ENCODE data around the gene HARBI1. TPM values are rescaled to one million over a fixed set of nuclear protein-coding genes. Genes with fewer than 3 reads are reported as not detected.

Gene HARBI1
- total RNA-seq, 2 experiments from 2014 or later, result 18.2 to 18.7 TPM

GRCh38 chr11:46562527-46562926 lies 54.5 kb downstream of the HARBI1 start:
- TF ChIP-seq CTCF (IDR thresholded peaks at IDR 0.05), result no peak
- no peak overlapping the region for H3K4me3 ChIP-seq (ENCODE audit: low read length)
- DNase-seq, result no peak
- peaks cover 61% of the 10 kb centered on the region for H3K4me1 Mint-ChIP-seq (ENCODE audit: low read depth)
- H3K4me3 Mint-ChIP-seq, result no peak overlapping the region
- H3K36me3 ChIP-seq (ENCODE audit: insufficient read depth, low read length), result no peaks in the 10 kb centered on the region
- peak overlapping the region; percentile 91 for H3K27ac Mint-ChIP-seq
- H3K27me3 Mint-ChIP-seq, result no peaks in the 10 kb centered on the region
- peak overlapping the region in 1 of 2 donors; percentile 90 for H3K27ac ChIP-seq (ENCODE audit: low read depth in 1 of 2, low read length in 2 of 2)
- peaks cover 19% of the 10 kb centered on the region for H3K4me1 ChIP-seq (ENCODE audit: insufficient read depth, low read length)
- ChIA-PET CTCF (no interaction called here), POLR2A (interaction anchor here (0.7 to 2.6 kb wide), 2 partner anchors 15 to 31 kb away, joined by 3 to 31 read pairs; partner anchors contain the start of gene AMBRA1)
- ATAC-seq (ENCODE audit: poor library complexity), result no peak
- intact Hi-C loops (cut with DNase I, micrococcal nuclease), result no loop called here
- no peaks in the 10 kb centered on the region for H3K27me3 ChIP-seq (ENCODE audit: control insufficient read depth in 1 of 2, insufficient read depth in 2 of 2, low read length in 2 of 2)
- peaks cover 0 to 3% of the 10 kb centered on the region in 2 experiments for H3K9me3 ChIP-seq (ENCODE audit: control insufficient read depth in 1 of 2, insufficient read depth in 1 of 2, low read length in 2 of 2)
- H3K9me3 Mint-ChIP-seq, result no peaks in the 10 kb centered on the region
- H3K36me3 Mint-ChIP-seq (ENCODE audit: low read depth), result peaks cover 6% of the 10 kb centered on the region

- POLR2A ChIA-PET, result interaction anchor here (0.7 to 2.6 kb wide), 12 partner anchors 10 to 642 kb away, joined by 3 to 31 read pairs (median 3); partner anchors contain the start of genes AMBRA1, ATG13, HARBI1 and PEX16
- H3K4me1 ChIP-seq (ENCODE audit: insufficient read depth, low read length), result peaks cover 23% of the 10 kb centered on the region
- Mint-ChIP-seq H3K27ac (peak overlapping the region; percentile 91), H3K4me3 (peak overlapping the region; percentile 90), H3K9me3 (no peaks in the 10 kb centered on the region), H3K27me3 (no peaks in the 10 kb centered on the region), H3K36me3 (ENCODE audit: low read depth) (peaks cover 6% of the 10 kb centered on the region), H3K4me1 (ENCODE audit: low read depth) (peaks cover 69% of the 10 kb centered on the region)
- TF ChIP-seq CTCF (IDR thresholded peaks at IDR 0.05), result no peak
- no peaks in the 10 kb centered on the region for H3K36me3 ChIP-seq (ENCODE audit: insufficient read depth, low read length)
- peak overlapping the region; percentile 59 for H3K4me3 ChIP-seq (ENCODE audit: low read length)
- H3K27me3 ChIP-seq (ENCODE audit: control insufficient read depth in 1 of 2, insufficient read depth in 2 of 2, low read length in 2 of 2), result no peaks in the 10 kb centered on the region
- CTCF ChIA-PET, result interaction anchor here (1.5 to 1.9 kb wide), 2 partner anchors 31 to 48 kb away, joined by 4 to 5 read pairs; no protein-coding TSS in a partner anchor
- no peaks in the 10 kb centered on the region for H3K9me3 ChIP-seq (ENCODE audit: control insufficient read depth in 1 of 2, insufficient read depth in 1 of 2, low read length in 2 of 2)
- ATAC-seq (ENCODE audit: poor library complexity) (peak; percentile 74), DNase-seq (peak in 6 of 14 experiments; percentile 5 to 66 (median 38))
- H3K27ac ChIP-seq (ENCODE audit: low read depth in 1 of 2, low read length in 2 of 2), result peak overlapping the region; percentile 39 to 90
- intact Hi-C loops (cut with DNase I, micrococcal nuclease), result no loop called here
Observed at GRCh38 chr11:46560300-46560991, 56.6 kb downstream of the HARBI1 start.

- no peaks in the 10 kb centered on the region for H3K9me3 Mint-ChIP-seq
- POLR2A ChIA-PET, result interaction anchor here (0.6 to 2.6 kb wide), 7 partner anchors 21 to 144 kb away, joined by 3 to 31 read pairs (median 6); partner anchors contain the start of genes AMBRA1, ATG13 and HARBI1
- H3K4me1 ChIP-seq (ENCODE audit: insufficient read depth, low read length), result peaks cover 25% of the 10 kb centered on the region
Observed at GRCh38 chr11:46559815-46560214, 57.2 kb downstream of the HARBI1 start.

More at GRCh38 chr11:46559815-46560214, 57.2 kb downstream of the HARBI1 start:
- peak overlapping the region; percentile 59 for H3K4me3 ChIP-seq (ENCODE audit: low read length)
- H3K36me3 ChIP-seq (ENCODE audit: insufficient read depth, low read length), result peaks cover 1% of the 10 kb centered on the region
- CTCF ChIA-PET, result interaction anchor here (1.5 to 1.9 kb wide), 2 partner anchors 30 to 48 kb away, joined by 4 to 5 read pairs; no protein-coding TSS in a partner anchor
- Mint-ChIP-seq H3K4me1 (ENCODE audit: low read depth) (peaks cover 74% of the 10 kb centered on the region), H3K36me3 (ENCODE audit: low read depth) (peaks cover 6% of the 10 kb centered on the region), H3K27me3 (no peaks in the 10 kb centered on the region), H3K4me3 (peak overlapping the region; percentile 90), H3K27ac (peak overlapping the region; percentile 91)
- H3K27me3 ChIP-seq (ENCODE audit: control insufficient read depth in 1 of 2, insufficient read depth in 2 of 2, low read length in 2 of 2), result no peaks in the 10 kb centered on the region
- H3K9me3 ChIP-seq (ENCODE audit: control insufficient read depth in 1 of 2, insufficient read depth in 1 of 2, low read length in 2 of 2), result no peaks in the 10 kb centered on the region
- peak in 1 of 14 experiments; percentile 12 for DNase-seq
- ATAC-seq (ENCODE audit: poor library complexity), result no peak
- H3K27ac ChIP-seq (ENCODE audit: low read depth in 1 of 2, low read length in 2 of 2), result peak overlapping the region; percentile 39 to 90
- TF ChIP-seq CTCF (IDR thresholded peaks at IDR 0.05), result no peak
- intact Hi-C loops (cut with DNase I, micrococcal nuclease), result loop anchor here in 1 of 2 experiments (10.0 kb wide), 1 partner anchor 55 kb away; the partner anchor contains the start of genes ATG13 and HARBI1
